HG03066 (cell line): ENCODE data around the gene GIPC2.
"Not testable (repeated sequence)": the region's sequence is repeated elsewhere in the genome, so short reads cannot be mapped to it uniquely, and the experiment has no call there.

ENCODE experiments used
- ATAC-seq: cut with Tn5 transposase; IDR thresholded peaks from one replicate; pipeline ENCODE4 v1.9.1; 2021; ENCODE audit warnings: low read depth; ENCODE audit not compliant: unreplicated experiment

GIPC2 gene

DNA sequence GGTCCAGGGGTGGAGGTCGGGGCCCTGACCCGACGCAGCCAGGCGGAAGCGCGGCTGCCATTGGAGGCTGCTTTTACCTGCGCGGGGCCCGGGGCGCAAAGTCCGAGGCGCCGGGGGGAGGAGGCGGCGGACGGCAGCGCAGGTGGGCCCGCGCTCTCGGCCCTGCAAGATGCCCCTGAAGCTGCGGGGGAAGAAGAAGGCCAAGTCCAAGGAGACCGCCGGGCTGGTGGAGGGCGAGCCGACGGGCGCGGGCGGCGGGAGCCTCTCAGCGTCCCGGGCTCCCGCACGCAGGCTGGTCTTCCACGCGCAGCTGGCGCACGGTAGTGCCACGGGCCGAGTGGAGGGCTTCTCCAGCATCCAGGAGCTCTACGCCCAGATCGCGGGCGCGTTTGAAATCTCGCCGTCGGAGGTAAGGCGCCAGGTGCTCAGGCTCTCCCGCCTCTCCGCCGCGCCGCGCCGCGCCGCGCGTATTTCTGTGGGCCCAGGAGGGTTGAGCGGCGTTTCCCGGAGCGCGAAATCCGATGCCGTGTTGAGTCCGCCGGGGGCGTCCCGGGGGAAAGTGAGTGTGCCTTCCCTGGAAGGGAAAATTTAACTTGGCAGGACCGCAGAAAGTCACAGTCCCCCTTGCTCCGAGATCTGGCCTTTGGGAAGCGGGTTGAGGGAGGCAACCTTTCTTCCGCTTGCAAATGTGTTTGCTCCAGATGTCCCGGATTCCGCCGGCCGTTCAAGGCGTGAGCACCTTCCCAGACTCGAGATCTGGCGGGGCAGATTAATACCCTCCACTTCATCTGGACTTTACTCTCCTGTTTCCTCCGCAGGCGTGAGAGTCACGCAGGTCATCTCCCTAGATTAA lies at the start of gene GIPC2:
GIPC2 (plus strand) TSS at position 41 of the 853 bp plus-strand sequence; CDS start at position 170, 129 bp downstream.
- ATAC-seq: peak; percentile 46

- ATAC-seq: no peak
Measured at GRCh38 chr1:77996734-77997133, 49.0 kb upstream of the GIPC2 start.

- not testable (repeated sequence) for ATAC-seq
Measured at GRCh38 chr1:78000536-78000935, 45.2 kb upstream of the GIPC2 start.

- no peak for ATAC-seq
Measured at GRCh38 chr1:78003070-78003746, 42.6 kb upstream of the GIPC2 start.

DNA sequence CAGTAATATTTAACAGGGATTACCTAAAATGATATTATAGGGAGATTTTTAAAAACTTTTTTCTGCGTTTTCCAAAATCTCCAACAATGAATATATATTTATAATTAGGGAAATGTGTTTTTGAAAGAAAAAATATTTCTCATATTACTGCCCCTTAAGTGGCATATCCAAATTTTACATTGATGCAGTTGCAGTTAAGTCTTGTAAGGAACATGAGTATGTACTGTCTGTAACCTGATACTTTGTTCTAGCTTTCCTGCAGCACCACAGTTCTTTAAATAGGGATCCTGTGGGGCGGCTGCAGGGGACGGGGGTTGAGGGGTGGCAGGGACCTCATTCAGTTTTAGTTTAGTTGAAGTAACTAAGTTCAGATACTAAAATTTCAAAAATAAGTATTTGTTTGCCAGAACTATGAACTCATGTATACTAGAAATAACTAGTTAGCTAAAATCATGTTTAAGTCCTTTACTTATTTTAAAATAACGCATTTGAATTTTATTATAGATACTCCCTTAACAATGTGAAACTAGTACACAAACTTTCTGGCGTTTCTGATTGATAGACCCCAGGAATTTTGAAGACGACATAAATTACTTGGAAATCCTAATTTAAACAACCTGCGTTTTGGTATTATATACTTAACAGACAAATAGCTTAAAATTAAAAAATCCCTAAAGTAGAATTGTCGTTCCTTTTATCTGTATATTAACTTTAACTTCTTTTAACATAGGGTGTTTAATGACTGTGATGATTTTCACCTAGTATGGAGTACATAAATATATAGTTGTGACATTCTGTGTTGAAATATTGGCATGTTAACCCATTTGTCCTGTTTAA lies 41.7 kb upstream of the GIPC2 start:
- ATAC-seq: peak; percentile 35

DNA sequence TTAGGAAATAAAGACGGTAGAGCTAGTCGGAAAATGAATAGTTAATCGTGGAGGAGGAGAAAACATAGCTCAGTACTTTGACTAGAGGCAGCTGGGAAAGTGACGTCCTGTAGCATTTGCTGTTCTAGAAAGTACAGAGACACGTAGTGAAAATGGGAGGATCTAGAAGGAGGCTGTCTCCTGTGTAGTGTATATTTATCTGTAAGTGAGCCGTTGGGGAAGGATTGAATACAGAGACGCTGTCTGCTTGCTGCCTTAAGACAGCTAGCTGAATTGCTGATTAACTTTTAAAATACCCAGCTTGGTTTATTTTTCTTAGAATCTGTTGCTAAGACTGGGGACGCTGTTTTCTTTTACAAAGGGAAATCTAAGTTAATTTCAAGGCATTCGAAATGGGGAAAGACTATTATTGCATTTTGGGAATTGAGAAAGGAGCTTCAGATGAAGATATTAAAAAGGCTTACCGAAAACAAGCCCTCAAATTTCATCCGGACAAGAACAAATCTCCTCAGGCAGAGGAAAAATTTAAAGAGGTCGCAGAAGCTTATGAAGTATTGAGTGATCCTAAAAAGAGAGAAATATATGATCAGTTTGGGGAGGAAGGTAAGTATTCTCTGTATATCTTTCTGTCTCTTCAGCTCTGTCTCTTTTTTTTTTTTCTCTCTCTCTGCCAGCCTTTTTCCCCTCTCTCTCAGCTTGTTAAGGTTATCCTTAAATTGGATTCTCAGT lies 40.9 kb upstream of the GIPC2 start, which contains the start of gene DNAJB4:
DNAJB4 (plus strand) TSS at position 221 of the 729 bp plus-strand sequence; CDS start at position 393, 172 bp downstream.
- peak; percentile 99 for ATAC-seq

DNA sequence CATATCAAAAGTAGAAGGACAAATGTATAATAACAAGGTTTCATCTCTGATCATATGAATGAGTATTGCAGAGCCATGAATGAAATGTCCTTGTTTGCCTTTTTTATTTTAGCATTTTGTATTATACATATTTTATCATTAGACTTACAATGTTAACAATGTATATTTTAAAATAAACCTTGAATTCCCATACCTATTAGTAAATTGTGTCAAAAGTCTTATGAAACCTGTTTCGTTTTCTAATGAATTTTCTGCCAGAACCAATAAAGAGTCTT lies 40.4 kb upstream of the GIPC2 start:
- ATAC-seq: no peak

DNA sequence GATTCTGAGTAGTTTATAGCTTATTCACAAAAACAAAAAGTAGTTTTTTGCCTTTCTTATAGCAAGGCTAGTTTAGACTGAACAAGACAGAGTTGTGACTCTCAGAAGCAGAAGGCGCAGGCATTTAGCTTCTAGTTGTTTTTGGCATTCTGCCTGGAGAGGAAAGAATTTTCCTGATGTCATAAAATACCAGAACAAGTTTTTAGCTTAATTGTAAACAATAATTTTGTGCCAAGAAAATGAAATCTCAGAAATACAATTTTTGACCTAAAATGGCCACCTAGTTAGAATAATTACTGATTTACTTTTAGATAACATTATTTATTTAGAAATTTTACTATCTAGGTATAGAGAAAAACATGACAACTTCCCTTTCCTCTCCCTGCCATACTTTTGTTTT lies 40.0 kb upstream of the GIPC2 start:
- ATAC-seq: no peak

DNA sequence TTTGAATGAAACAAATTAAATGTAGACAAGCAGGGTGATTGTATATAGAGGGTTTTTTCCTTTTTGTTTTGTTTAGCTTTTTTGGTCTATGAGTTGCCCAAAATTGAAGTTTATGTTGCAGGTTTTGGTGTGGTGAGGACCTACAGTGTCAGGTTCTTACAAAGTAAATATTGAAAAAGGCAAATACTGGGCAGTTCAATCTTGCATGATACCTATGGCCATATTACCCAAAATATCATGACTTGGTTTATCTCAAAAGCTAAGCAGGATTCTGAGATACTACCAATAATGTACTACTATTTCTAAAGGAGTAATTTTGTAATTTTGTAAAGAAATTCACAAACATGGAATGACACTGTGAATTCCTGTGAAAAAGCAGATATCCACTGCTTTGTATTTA lies 39.2 kb upstream of the GIPC2 start:
- no peak for ATAC-seq

- no peak for ATAC-seq
Measured at GRCh38 chr1:78007677-78008341, 38.0 kb upstream of the GIPC2 start.

DNA sequence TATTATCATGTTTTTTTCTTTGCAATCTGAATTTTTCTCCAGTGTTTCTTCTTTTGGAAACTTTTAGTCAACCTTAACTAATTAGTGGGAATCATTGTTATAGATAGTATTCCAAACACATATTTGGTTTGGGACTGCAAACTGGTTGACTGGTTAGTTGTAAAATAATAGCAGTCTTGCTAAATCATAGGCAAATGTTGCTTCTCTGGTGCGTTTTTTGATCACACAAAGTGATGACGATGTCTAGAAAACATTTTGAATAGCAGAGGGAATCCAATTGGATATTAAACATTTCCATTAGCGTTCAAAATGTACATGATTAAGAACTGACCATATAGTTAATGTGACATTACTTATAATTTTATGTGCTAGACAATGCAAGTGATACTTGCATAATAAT lies 36.5 kb upstream of the GIPC2 start:
- no peak for ATAC-seq

DNA sequence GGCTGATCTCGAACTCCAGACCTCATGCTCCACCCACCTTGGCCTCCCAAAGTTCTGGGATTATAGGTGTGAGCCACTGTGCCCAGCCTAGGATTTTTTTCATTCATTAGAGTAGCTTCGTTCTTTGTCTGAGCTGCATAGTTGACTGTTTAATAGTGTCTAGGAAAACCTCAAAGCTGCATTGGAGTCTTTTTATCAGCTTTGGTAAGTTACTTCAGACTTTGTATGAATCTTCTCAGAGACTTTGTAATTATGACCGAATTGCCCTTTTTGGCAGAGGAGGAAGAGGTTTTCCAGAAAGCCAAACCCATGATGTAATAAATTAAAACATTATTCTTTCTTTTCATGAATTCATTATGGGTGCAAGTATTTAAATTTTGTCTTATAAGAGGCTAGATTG lies 35.9 kb upstream of the GIPC2 start:
- no peak for ATAC-seq

- no peak for ATAC-seq
Measured at GRCh38 chr1:78011050-78011449, 34.7 kb upstream of the GIPC2 start.

- ATAC-seq: no peak
Measured at GRCh38 chr1:78015148-78015547, 30.6 kb upstream of the GIPC2 start.

DNA sequence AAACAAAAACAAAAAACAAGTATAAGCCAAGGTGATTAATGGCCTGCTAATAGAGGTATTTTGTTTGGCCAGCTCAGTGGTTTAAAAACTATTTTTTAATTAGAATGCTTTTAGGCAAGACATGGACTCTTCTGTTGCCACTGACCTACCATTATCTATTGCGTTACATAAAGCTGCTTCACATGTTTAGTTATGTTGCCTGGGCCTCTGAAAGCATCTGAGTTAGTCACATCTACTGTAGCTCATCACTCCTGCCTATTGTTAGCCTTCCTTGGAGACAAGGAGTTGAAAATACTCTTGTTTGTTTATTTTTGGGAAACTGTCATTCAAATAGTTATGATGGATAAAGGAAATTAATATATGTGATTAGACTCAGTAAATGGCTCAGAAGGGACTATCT lies 26.7 kb upstream of the GIPC2 start:
- ATAC-seq: no peak

DNA sequence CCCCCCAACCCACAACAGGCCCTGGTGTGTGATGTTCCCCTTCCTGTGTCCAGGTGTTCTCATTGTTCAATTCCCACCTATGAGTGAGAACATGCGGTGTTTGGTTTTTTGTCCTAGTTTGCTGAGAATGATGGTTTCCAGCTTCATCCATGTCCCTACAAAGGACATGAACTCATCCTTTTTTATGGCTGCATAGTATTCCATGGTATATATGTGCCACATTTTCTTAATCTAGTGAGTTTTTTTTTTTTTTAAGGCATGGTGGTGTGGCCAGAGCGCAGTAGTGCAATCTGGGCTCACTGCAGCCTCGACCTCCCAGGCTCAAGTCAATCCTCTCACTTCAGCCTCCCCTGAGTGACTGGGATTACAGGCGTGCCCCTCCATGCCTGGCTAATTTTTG lies 24.6 kb upstream of the GIPC2 start:
- ATAC-seq: not testable (repeated sequence)

DNA sequence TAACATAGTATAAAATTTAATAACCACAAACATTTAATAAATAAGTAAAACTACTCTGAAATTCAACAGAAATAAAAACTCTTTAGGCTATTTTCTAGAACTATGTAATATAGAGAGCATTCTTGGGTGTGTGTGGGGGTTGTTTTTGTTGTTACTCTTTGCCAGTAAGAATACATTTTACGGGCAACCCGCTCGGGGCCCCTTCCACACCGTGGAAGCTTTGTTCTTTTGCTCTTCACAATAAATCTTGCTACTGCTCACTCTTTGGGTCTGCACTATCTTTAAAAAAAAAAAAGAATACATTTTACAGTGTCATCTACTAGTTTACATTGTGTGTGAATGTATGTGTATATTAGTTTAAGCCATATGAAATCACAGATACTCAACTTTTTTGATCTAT lies 16.0 kb upstream of the GIPC2 start:
- ATAC-seq: no peak

GRCh38 chr1:78032996-78033796 lies 12.6 kb upstream of the GIPC2 start:
- no peak for ATAC-seq

- ATAC-seq: no peak
Measured at GRCh38 chr1:78033797-78034172, 12.0 kb upstream of the GIPC2 start.
